ENCODE results near the gene PCDHGB2. TPM values are rescaled to one million over a fixed set of nuclear protein-coding genes. Genes with fewer than 3 reads are reported as not detected.
A peak's percentile ranks its signal among the peaks of the same experiment; 100 is the strongest.
"Not testable (repeated sequence)": the region's sequence is repeated elsewhere in the genome, so short reads cannot be mapped to it uniquely, and the experiment has no call there.

PCDHGB2 gene
- total RNA-seq, 4 donors from 2014 or later: 1.2 to 5.8 (median 1.6) TPM

- H3K9me3 ChIP-seq: peaks cover 0 to 60% (median 10%) of the 10 kb centered on the region in 4 donors
- H3K27me3 ChIP-seq, H3K27ac ChIP-seq, DNase-seq, H3K4me1 ChIP-seq, H3K4me3 ChIP-seq, H3K36me3 ChIP-seq: not testable (repeated sequence)
- TF ChIP-seq CTCF (IDR thresholded peaks at IDR 0.05): peak in 3 of 6 experiments; percentile 4 to 17 (median 14)
Observed at GRCh38 chr5:141387557-141388311, 27.9 kb downstream of the PCDHGB2 start, which contains the start of gene PCDHGB4. PCDHGB4 (plus strand) TSS chr5:141387698; CDS start chr5:141387885, 187 bp downstream.

GRCh38 chr5:141388661-141389060 is 28.9 kb downstream of the PCDHGB2 start:
- H3K36me3 ChIP-seq: no peaks in the 10 kb centered on the region
- DNase-seq: no peak
- no peak overlapping the region for H3K4me3 ChIP-seq
- no peaks in the 10 kb centered on the region for H3K4me1 ChIP-seq
- peaks cover 0 to 60% (median 13%) of the 10 kb centered on the region in 4 donors for H3K9me3 ChIP-seq
- H3K27ac ChIP-seq: no peak overlapping the region
- no peaks in the 10 kb centered on the region for H3K27me3 ChIP-seq
- no peak for TF ChIP-seq CTCF (IDR thresholded peaks at IDR 0.05)
- TF ChIP-seq POLR2A (IDR thresholded peaks at IDR 0.05): no peak

- Histone ChIP-seq H3K36me3 (no peaks in the 10 kb centered on the region), H3K4me1 (no peaks in the 10 kb centered on the region), H3K27ac (no peak overlapping the region), H3K4me3 (no peak overlapping the region), H3K9me3 (peaks cover 0 to 62% (median 15%) of the 10 kb centered on the region in 4 donors), H3K27me3 (no peaks in the 10 kb centered on the region)
- no peak for DNase-seq
- TF ChIP-seq CTCF (IDR thresholded peaks at IDR 0.05) (no peak), POLR2A (IDR thresholded peaks at IDR 0.05) (no peak)
Observed at GRCh38 chr5:141389153-141390042, 29.6 kb downstream of the PCDHGB2 start.

- H3K27ac ChIP-seq: no peak within 1 kb of the TSS
- no peak for DNase-seq
- H3K9me3 ChIP-seq: peaks cover 0 to 62% (median 15%) of the 10 kb centered on the region in 4 donors
- no peaks in the 10 kb centered on the region for H3K27me3 ChIP-seq
- TF ChIP-seq POLR2A (IDR thresholded peaks at IDR 0.05): no peak
- H3K36me3 ChIP-seq: no peaks in the 10 kb centered on the region
- no peaks in the 10 kb centered on the region for H3K4me1 ChIP-seq
- no peak within 1 kb of the TSS for H3K4me3 ChIP-seq
Observed at GRCh38 chr5:141392429-141393198, 32.8 kb downstream of the PCDHGB2 start, which contains the start of gene PCDHGA8. PCDHGA8 (plus strand) TSS chr5:141392633; CDS start chr5:141392814, 181 bp downstream.

GRCh38 chr5:141393267-141393666 is 33.5 kb downstream of the PCDHGB2 start:
- no peaks in the 10 kb centered on the region for H3K27me3 ChIP-seq
- no peak for TF ChIP-seq CTCF (IDR thresholded peaks at IDR 0.05)
- no peak for TF ChIP-seq POLR2A (IDR thresholded peaks at IDR 0.05)
- H3K36me3 ChIP-seq: no peaks in the 10 kb centered on the region
- peaks cover 0 to 60% (median 15%) of the 10 kb centered on the region in 4 donors for H3K9me3 ChIP-seq
- DNase-seq: no peak
- H3K4me3 ChIP-seq: no peak overlapping the region
- H3K27ac ChIP-seq: no peak overlapping the region
- H3K4me1 ChIP-seq: no peaks in the 10 kb centered on the region

- H3K27ac ChIP-seq, H3K36me3 ChIP-seq, DNase-seq, H3K27me3 ChIP-seq, H3K4me3 ChIP-seq, H3K4me1 ChIP-seq: not testable (repeated sequence)
- peaks cover 0 to 60% (median 17%) of the 10 kb centered on the region in 4 donors for H3K9me3 ChIP-seq
Observed at GRCh38 chr5:141394401-141395187, 34.8 kb downstream of the PCDHGB2 start.
